GM21367 (cell line): Measurements from ENCODE around the gene RCVRN.
"Not testable (repeated sequence)": the region's sequence is repeated elsewhere in the genome, so short reads cannot be mapped to it uniquely, and the experiment has no call there.

Experiments
- ATAC-seq: cut with Tn5 transposase; IDR thresholded peaks from one replicate; pipeline ENCODE4 v1.9.1; 2021; ENCODE audit not compliant: unreplicated experiment

Gene RCVRN

GRCh38 chr17:9922012-9922848 is 17.2 kb upstream of the RCVRN start:
- no peak for ATAC-seq

- not testable (repeated sequence) for ATAC-seq
Measured at GRCh38 chr17:9921216-9921615, 16.1 kb upstream of the RCVRN start.

DNA sequence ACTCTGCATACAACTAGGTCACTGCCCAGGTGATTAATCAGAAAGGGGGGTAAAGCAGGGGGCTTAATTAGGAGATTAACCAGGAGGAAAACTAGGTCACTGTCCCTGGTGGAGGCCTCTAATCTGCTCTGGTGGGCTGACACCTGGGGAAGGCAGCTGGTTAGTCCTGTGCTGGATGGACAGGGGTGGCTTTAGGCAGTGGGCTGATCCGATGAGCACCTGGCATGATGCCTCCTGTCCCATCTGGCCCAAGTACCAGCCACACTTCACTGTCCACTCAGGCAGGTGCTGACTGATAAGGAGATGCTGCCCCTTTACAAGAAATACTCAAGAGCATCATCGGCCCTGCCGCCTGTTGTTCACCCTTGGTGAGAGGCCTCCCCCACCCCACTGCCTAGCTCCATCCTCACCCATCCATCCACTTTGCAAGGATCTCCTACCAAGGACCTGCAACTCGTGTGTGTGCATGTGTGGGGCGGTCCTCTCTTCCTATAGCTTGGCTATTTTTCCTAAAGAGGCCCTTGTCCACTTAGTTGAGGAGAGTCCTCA is 13.8 kb upstream of the RCVRN start:
- ATAC-seq = no peak

DNA sequence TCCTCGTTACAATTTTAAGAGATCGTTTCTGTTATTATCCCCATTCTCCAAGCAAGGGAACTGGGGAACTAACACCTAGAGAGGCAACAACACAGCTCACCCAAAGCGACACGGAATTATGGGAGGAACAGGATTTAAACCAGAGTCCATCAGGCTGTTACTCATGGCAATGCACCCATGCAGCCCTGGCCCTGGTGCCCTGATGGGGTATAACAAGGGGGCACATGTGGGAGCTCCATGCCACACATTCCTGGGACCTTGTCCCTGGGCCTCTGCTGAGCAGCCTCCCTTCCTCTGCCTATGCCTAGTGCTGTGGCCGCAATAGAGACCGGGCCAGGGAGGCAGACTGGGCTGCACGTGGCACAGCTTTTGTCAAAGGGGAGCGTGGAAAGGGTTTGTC is 13.3 kb upstream of the RCVRN start:
- no peak for ATAC-seq

- no peak for ATAC-seq
Measured at GRCh38 chr17:9917801-9918200, 12.7 kb upstream of the RCVRN start.

DNA sequence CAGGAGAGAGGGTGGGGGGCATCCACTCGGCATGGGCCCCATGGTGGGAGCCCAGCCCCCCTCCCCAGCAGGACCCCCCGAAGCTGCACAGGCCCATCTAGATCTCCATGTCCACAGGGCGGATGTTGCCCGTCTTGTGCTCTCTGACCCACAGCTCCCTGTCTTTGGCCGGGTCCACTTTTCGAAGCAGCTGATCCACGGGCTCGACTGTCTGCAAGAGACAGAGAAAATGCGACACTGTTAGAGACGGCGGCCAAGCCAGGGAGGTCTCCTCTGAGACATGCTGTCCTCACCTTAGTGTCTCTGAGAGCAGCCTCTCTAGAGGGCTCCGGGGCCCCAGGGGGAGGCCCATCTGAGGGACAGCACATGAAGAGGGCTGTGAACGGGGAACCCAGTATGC is 12.1 kb upstream of the RCVRN start:
- no peak for ATAC-seq

GRCh38 chr17:9916108-9916507 is 11.0 kb upstream of the RCVRN start:
- no peak for ATAC-seq

GRCh38 chr17:9913476-9913875 is 8.4 kb upstream of the RCVRN start:
- ATAC-seq = no peak

- no peak for ATAC-seq
Measured at GRCh38 chr17:9912121-9913099, 7.3 kb upstream of the RCVRN start.

- no peak for ATAC-seq
Measured at GRCh38 chr17:9911089-9911488, 6.0 kb upstream of the RCVRN start.

GRCh38 chr17:9908649-9909042 is 3.6 kb upstream of the RCVRN start:
- no peak for ATAC-seq

DNA sequence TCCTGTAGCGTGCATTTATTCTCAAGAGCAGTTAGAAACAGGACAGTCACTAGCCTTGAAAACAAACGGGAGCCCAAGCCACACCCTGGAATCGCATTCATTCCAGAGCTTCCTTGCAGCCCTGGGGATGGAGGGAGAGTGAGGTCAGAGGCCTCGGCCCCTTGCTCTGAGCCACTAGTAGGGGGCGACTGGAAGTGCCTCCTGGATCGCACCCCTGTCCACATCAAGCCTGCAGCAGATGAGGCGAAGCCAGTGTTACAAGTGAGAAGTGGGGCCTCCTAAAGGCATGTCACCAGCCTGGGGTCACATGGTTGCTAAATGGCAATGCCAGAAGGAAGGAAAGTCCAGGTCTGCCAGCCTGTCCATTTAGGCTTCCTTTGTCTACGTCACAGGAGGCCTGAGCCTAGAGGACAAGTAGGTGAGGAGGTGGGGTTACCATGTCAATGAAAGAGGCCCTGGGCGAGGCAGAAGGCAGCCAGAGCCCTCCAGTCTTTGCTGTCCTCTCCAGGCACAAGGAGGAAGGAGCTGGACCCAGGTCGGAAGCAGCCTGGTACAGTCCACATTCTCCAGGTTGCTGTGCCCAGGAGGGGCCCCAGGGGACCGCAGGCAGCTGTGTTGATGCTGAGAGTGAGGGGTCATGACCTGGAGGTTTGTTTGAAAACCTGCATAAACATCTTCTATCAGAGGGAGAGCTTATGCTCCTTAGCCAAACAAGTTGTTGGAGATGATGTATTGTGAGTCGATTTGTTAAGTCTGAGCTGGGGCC is 3.0 kb upstream of the RCVRN start:
- ATAC-seq = no peak

- no peak for ATAC-seq
Measured at GRCh38 chr17:9907131-9907530, 2.1 kb upstream of the RCVRN start.

GRCh38 chr17:9906616-9907015 is 1.5 kb upstream of the RCVRN start:
- ATAC-seq = no peak

DNA sequence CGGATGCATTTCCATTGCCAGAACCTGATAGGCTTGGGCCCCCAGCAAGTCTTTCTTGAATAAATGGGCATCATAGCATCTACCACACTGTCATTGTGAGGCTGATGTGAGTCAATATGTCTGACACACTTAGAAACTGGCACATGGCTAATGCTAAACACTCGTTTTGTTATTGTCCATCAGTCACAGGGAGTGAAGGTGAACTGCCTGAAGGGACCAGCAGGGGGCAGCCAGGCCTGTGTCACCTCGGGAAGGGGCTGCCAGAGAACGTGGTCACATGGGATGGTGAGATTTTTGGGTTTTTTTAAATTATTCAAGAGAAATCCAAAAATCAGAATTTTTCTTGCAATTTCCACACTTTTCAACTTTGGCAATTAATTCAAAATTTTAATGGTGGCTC is 831 bp upstream of the RCVRN start:
- no peak for ATAC-seq

- ATAC-seq = no peak
Measured at GRCh38 chr17:9904277-9905077, 594 bp downstream of the RCVRN start.

DNA sequence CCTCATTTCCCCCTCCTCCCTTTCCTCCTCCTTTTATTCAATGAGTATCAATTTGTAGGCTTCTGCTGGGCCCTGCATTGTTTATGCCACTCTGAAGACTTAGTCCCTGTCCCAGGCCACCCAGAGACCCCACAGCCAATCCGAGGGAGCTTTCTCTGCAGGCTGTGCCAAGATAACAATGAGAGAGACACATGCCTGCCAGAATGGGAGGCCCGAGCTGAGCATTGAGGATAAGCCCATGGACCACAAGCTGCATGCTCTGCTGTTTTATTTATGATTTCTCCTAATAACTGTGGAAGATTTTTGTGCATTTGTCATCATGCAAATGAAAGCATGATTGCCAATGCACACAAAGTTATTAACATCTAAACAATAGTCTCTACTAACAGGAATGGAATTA is 3.0 kb downstream of the RCVRN start:
- no peak for ATAC-seq

DNA sequence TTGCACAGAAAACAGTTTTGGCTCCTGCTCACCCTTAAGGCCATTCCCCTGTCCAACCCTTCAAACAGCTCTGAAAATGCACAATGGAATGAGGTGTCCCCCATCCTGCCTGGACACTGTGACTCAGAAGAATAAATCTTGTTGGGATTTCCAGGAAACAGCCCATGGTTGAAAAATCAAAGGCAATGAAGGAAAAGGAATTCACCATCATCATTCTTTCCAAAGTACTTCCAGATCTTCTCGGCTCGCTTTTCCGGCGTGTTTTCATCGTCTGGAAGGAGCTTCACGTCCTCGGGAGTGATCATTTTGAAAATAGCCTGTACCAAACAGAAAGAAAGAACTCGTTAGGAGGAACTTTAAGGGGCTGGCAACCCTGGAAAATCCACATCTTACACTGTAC is 4.3 kb downstream of the RCVRN start:
- no peak for ATAC-seq

GRCh38 chr17:9900044-9900594 is 5.0 kb downstream of the RCVRN start:
- no peak for ATAC-seq
